GM19035 (cell line): ENCODE measurements around the gene SHC2.
"Not testable (repeated sequence)": the region's sequence is repeated elsewhere in the genome, so short reads cannot be mapped to it uniquely, and the experiment has no call there.

Experiments
- ATAC-seq: cut with Tn5 transposase; IDR thresholded peaks from one replicate; pipeline ENCODE4 v1.9.1; 2021; ENCODE audit not compliant: unreplicated experiment

SHC2 gene

GRCh38 chr19:450912-451481 lies 9.8 kb downstream of the SHC2 start:
- ATAC-seq = not testable (repeated sequence)

DNA sequence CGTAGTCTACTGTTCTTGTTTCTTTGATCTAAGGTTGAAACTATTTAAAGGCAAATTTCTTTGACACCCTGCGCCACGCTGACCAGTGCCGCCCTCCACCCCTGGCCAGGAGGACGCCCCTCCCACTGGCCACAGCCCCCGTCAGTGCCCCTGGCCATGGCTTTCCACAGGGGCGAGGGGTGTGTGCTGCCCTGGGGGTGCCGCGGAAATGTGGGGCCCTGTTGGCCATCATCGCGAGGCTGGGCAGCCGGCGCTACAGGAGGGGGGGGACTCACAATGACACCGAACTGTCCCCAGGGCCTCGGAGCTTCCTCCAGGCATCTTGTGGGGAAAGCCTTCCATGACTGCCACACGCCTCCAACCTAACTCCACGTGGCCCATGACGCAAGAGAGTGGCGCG lies 10.9 kb downstream of the SHC2 start:
- no peak for ATAC-seq

DNA sequence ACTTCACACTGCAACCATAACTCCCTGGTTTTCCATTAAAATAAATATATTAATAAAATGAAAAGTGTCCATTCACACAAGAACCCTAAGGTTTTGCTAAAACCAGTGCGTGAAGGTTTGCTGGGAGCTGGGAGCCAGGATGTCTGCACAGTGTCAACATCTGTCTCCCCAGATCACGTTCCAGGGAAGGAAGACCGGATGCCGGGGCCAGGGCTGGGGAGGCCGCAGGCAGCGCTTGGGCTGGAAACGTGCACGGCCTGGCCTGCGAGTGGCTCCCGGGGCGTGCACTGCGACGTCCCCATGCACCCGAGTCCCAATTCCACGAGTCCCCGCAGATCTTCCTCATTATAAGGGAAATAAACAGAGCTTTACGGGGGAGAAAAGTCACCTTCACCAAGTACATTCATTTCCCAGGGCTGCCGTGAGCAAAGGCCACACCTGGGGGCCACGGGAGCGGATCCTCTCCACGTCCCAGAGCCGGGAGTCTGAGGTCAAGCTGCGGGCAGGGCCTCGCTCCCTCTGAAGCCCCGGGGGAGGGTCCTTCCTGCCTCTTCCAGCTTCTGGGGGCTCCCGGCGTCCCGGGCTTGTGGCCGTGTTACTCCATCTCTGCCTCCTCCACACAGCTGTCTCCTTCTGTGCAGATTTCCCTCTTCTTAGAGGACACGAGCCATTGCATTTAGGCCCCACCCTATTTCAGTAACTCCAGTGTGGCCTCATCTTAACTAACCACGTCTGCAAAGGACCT lies 12.8 kb downstream of the SHC2 start:
- no peak for ATAC-seq

DNA sequence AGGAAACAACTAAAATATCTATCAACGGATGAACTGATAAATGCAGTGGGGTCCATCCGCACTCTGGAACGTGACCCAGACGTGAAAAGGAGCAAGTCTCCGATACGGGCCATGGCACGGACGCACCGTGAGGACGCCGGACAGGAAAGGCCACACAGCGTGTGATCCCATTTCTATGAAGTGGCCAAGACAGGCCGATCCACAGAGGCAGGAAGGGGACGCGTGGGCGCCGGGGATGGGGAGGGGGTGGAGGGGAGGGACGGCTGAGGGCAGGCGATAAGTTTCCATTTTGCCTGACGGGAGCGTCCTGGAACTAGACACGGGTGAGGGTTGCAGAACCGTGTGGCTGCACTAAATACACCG lies 13.8 kb downstream of the SHC2 start:
- no peak for ATAC-seq

DNA sequence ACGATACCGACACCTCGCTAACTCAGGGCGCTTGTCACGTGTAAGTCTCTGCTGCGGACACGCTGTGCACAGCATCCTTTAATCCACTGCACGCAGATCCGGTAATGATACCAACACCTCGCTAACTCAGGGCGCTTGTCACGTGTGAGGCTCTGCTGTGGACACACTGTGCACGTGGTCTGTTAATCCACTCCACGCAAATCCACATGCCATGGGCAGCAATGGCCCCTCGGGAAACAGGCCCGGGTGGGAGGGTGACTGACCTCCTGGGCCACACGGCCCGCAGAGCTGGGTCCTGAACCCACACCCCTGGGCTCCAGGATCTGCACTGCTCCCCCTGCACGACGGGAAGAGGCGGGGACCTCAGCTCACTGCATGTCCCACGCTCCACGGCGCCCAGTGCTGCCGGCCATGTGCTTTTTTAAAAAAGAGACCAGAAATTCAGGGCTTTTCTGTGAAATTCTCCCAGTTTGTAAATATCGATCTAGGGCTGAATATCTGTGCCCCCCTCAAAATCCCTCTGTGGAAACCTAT lies 16.1 kb downstream of the SHC2 start:
- ATAC-seq = no peak

GRCh38 chr19:443005-443404 lies 17.8 kb downstream of the SHC2 start:
- ATAC-seq = no peak

- no peak for ATAC-seq
Measured at GRCh38 chr19:442085-442484, 18.7 kb downstream of the SHC2 start.

GRCh38 chr19:441213-441836 lies 19.5 kb downstream of the SHC2 start:
- ATAC-seq = no peak

- ATAC-seq = no peak
Measured at GRCh38 chr19:440391-441212, 20.2 kb downstream of the SHC2 start.

DNA sequence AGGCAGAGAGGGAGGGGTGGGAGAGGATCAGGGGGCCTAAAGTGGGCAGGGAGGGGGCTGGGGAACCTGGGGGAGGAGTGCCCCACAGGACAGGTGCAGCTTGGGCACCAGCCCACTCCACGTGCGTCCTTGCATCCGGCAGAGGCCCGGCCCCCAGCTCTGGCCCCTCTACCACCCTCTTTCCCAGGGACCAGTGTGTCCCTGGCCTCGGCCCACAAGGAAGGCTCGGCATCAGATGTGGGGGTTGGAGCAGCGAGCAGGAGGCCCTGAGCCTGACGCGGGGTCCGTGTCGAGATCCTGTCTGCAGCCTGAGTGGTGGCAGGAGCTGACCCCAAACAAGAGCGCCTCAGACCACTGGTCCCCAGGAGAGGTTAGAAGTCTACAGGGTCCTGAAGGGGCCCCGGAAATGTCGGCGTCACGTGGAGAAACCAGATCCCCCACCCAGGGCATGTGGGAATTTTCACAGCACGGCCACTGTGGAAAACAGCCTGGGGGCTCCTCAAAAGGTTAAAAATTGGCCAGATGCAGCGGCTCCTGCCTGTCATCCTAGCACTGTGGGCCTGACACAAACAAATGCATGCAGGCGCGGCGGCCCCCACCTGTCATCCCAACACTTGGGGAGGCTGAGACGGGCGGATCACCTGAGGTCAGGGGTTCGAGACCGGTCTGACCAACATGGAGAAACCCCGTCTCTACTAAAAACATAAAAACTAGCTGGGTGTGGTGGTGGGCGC lies 21.5 kb downstream of the SHC2 start:
- ATAC-seq = no peak

- no peak for ATAC-seq
Measured at GRCh38 chr19:438416-438958, 22.3 kb downstream of the SHC2 start.

DNA sequence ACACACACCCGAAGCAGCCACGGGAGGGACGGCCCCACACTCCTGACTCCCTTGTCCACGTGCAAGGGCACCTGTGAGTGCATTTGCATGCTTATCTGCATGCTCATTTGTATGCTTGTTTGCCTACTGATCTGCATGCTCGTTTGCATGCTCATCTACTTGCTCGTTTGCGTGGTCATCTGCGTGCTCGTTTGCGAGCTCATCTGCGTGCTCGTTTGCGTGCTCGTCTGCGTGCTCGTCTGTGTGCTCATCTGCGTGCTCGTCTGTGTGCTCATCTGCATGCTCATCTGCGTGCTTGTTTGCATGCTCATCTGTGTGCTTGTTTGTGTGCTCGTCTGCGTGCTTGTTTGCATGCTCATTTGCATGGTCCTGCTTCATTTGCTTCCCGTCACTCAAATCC lies 23.8 kb downstream of the SHC2 start:
- no peak for ATAC-seq

DNA sequence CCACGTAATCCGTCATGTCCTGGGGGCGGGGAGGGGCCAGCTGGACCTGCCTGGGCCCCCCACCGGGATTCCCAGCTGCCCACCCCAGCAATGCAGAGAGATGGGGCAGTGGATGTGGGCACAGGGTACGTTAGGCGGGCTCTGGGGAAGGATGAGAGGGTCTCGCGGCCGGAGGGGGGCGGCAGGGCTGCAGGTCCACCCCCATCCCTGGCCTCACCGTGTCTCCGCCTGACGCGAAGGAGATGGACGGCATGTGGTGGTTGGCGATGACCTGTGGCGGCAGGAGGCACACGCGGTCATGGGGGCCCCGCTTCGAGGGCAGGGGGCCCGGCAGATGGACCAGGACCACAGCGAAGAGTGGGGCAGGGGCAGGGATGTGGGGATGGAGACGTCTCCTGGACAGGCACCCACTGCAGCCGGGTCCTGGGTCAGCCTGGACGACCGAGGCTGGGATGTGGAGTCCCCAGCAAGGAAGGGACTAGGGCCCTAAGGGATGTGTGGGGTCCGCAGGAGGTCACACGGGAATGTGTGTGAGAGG lies 24.4 kb downstream of the SHC2 start:
- no peak for ATAC-seq

DNA sequence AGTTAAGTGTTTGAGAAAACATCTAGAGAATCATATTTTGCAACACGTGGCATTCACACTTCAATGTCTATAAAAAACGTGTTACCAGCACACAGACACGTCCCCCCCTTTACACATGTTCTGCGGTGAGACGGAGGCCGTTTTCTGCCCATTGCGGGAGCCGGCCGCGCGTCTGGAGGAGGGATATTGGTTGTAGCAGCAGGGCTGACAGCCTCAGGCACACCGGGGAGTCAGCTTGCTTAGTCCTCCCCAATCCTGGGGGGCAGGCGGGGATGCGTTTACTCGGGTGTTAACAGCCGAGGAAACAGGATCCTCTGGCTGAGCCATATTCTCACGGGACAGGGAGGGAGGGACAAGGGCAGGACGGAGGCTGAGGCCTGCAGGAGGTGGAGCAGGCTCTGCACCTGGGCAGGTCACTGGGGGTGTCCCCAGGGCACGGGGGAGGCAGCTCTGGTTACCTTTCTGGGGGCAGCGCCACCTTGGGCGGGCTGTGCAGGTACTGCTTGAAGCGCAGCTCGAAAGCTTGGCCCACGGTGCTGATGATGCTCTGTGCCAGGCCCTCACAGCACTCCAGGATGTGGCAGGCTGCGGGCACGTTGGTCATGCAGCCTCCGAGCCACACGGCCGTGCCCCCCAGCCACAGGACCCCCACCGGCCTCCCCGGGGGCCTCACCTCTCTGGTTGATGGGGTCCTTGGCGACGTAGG lies 25.0 kb downstream of the SHC2 start:
- no peak for ATAC-seq

- ATAC-seq = no peak
Measured at GRCh38 chr19:435056-435706, 25.7 kb downstream of the SHC2 start.

DNA sequence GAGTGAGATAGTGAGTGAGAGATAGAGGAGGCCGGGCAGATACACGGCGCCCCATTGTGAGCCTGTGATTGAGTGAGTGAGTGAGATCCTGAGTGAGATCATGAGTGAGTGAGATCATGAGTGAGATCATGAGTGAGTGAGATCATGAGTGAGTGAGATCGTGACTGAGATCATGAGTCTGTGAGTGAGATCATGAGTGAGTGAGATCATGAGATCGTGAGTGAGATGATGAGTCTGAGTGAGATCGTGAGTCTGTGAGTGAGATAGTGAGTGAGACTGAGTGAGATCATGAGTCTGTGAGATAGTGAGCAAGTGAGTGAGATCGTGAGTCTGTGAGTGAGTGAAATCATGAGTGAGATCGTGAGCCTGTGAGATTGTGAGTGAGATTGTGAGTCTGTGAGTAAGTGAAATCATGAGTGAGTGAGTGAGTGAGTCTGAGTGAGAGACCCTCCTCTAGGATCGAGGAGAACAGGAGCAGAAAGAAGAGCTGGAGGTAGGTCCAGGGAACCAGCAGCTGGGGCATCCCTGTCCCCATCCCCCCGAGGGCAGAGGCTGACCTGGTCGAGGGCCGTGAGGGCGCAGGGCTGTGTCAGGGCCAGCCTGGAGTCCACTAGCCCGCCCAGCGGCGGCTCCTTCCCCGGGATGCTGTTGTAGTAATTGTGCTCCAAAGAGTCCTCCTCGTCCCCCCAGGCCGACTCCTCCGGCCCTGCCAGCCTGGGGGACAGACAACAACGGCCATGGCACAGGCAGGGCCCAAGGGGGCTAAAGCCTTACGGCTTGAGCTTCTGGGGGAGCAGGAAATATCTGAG lies 26.5 kb downstream of the SHC2 start:
- no peak for ATAC-seq

DNA sequence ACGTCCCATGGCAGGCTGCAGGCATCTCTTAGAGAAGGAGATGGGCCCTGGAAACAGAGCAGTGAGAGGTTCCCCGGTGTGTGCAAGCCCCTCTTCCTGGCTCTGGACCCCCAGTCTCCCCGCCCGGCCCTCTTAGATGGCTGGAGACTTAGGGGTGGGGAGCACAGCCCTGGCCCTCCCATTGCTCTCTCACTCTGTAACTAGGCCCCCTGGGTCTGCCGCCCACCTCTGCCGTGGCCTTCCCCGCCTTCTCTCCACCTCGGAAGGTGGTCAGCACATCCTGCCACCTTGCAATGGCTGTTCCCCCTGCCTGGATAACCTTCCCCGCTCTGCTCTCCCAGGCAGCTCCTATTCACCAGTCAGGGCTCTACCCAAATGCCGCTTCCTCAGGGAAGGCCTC lies 30.1 kb downstream of the SHC2 start:
- ATAC-seq = no peak

- ATAC-seq = no peak
Measured at GRCh38 chr19:428149-428548, 32.7 kb downstream of the SHC2 start.
